HG03103 (cell line): ENCODE results near the gene EFNB2.

Source experiments
- ATAC-seq: cut with Tn5 transposase; IDR thresholded peaks from one replicate; pipeline ENCODE4 v1.9.1; 2021; ENCODE audit warnings: low read depth; ENCODE audit not compliant: unreplicated experiment

The EFNB2 gene

DNA sequence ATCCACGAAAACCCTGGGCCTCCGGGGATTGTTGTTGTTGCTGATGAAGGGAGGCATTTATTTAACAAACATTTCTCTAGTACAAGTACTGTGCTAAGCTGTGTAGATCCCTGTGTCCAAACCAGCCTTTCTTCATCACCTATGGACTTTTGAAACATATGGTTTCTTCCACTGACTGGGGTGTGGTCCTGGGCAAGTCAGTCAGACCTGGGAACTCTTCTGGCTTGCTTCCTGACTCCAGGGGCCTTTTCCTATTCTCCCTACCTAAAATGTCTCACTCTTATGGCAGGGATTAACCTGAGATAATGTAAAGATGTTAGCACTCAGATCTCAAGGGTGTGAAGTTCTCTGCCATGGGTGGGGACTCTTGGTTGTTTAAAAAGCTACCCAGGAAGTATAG, 46.8 kb downstream of the EFNB2 start:
- ATAC-seq: no peak

DNA sequence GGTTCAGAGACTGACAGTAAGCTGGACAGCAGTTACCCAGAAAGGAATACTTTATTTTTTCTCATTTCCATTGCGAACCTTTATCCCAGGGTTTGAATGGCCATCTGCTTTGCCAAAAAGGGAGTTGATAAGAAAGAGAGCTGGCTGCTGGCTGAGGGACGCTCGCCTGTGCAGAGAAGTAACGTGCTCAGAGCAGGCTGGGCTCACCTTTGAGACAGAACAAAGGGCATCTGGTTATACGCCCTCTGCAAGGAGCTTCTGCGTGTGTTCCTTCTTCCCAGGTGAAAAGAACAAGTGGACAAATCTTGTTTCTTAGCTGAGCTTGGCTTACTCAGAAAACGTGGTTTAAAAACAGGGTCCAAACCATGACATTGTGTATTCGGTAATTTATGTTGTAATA, 47.4 kb downstream of the EFNB2 start:
- no peak for ATAC-seq

DNA sequence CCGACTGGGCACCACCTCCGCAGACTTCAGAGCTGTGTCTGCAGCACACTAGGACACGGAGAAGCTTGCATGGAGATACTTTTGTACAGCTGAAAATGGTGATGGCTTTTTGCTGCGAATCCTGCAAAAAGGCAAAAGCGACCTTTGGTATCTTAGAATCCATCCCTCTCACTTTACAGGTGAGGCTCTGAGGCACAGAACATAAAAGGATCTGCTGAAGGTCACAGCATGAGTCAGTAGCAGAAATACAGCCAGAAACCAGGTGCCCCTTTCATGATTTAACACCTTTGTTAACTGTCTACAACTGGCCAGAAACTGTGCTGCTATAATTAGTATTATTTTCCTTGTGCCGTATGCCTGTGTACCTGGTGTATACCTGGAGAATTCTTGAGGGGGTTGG, 48.3 kb downstream of the EFNB2 start:
- no peak for ATAC-seq

DNA sequence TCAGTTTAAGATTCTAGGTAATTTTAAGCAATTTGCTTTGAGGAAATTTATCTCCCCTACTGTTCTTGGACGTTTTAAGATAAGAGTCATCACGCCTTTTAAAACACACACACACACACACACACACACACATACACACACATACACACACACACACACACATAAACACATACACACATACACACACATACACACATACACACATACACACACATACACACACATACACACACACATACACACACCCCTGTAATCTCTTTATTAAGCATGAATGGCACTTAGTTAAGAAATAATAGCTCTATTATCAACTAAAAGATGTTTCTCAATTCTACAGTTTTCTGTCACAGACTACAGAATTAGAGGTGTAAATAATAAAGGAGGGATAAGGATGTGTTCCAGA, 49.2 kb downstream of the EFNB2 start:
- no peak for ATAC-seq

DNA sequence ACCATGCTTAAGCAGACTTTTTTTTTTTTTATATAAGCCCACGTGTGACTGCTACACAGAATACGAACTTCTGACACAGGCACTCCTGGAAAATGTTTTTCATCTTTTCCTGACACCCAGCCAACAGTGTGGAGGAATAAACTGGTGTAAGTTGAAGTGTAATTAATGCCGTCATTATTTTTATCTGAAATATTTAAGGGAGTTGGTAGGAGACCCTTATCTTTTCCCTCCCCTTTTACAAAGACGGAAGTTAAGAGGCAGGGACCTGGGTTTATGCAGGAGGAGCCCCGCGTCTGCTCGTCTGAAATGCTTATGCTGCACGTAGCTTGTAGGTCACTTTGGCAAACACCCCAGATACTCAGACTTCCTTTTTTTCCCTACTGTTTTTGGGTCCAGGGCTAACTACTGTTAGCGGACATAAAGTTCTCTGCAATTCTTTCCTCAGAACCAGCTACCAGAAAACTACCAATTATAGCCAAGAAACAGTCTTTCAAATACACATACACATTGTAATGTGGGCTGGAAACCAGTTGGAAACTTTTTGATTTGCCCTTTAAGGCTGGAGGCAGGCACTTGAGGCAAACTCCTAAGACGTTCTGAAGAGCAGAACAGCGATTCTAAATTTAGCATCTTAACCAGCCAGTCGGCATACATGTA, 50.8 kb downstream of the EFNB2 start:
- ATAC-seq: no peak

DNA sequence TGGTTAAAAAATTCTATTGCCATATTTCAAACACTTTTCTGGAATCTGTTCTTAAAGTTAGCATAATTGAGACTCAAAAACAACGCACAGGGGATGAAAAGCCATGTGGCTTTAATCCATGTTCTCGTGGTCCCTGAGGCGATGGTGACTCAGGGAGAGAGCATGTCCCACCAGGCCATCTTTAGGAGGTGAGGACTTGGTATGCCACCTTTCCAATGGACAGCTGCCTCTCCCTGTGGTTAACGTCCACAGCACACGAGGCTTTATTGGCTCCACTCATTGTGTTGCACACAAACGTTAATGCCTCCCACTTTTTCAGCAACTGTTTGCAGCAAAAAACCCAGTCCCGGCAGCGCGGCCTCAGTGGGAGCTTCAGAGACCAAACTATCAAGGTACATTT, 51.4 kb downstream of the EFNB2 start:
- no peak for ATAC-seq

DNA sequence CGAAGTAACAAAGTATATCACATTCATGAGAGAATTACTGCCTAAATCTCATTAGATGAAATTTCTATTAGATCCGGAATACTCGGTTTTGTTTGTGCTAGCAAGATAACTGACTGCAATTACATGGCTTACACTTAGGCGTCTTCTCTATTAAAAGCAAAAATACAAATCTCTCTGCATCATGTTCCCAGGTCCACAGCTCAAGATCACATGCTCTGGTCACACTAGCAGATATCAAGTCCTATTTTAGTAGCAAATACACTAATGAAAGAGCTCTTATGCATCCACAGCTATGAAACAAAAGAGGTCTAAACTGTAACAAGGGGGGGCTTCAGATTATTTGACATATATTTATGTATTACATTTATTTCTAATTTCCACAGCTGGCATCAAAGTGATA, 53.5 kb downstream of the EFNB2 start:
- ATAC-seq: no peak

DNA sequence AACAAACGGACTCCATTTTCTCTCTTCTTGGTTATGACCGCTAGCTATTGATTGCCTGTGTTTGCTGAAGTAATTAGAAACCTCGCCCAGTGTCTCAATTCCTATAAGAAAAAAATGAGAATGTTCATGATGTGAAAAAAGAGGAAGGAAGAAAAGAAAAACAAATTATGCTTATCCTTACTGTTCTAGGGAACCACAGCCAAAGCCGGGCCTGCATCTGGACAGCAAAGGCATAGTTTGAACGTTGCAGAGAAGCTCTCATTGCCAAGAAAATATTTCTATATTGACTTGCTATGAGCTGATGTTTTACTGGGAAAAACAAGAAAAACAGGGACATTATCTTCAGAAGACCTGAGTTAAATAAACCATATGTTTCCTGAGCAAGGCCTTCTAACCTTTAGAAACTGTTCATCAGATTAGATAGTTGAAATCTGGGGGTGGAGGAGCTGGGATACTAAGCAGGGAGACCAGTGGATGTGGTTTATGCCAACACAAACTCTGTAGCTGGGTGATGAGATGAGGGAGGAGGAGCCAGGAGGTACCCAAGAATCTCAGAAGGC, 55.0 kb downstream of the EFNB2 start:
- ATAC-seq: no peak

DNA sequence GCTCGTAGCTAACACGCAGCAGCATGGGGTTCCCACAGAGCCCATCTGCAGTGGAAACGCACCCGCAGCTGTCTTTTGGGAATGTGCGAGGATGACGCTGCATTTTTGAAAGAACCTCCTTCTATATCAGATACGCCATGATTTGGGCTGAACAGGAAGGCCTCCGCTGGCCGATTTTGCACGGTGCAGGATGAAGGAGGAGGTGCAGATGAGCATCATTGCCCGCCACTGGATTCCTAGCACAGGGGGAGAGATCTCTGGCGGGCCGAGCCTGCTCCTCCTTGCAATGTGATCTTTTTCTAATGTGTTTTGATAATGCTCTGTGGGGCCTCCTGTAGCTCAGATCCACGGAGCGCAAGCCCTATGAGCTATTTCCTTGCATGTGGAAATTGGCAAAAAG, 55.5 kb downstream of the EFNB2 start:
- no peak for ATAC-seq

DNA sequence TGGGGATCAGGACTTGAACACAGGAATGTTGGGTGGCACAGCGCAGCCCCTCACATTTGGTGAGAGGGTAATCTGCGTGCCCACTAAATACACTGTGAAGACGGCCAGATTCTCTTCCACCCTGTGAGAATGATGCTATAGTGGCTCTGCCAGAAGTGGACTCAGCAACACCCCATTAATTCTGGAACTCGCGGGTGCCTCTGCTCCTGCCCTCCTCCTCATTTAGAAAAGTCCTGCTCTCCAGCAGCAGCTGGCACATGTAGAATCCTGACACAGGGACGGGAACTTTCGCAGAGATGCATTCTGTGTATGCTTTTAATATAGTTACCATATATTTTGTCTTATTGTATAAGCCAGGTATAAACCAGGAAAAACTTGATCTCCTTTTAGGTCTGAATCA, 57.3 kb downstream of the EFNB2 start:
- no peak for ATAC-seq

DNA sequence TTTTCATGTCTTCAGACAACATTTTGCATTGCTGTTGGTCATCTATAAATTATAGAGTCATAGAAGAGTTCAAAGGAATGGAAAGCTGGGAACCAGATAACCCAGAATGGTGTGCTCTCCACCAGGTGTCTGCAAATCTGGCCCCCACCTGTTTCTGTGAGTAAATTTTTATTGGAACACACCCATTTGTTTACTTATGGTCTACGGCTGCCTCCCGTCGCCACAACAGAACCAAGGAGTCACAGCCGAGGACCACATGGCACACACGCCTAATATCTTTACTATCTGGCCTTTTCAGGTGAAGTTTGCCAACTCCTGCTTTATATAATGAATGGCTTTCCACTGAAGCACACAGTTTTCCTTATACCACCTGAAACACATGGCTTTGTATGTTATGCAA, 58.2 kb downstream of the EFNB2 start:
- no peak for ATAC-seq

DNA sequence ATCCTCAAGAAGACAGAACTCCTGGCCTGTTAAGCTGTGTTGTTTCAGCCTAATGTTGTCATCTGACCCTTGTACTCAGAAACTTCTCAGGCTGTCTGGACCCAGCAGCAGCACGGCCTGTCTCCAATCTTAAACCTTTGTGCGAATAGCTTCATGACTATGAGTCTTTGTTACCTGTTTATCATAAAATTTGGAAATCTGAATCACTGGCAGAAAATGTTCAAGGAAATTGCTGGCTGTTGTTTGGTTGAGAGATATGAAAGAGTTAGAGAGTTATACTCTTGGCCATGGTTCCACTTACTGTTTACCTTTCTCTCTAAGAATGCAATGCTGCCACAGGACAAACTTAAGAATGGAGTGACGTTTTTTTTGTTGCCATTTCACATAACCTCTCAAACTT, 59.6 kb downstream of the EFNB2 start:
- no peak for ATAC-seq

DNA sequence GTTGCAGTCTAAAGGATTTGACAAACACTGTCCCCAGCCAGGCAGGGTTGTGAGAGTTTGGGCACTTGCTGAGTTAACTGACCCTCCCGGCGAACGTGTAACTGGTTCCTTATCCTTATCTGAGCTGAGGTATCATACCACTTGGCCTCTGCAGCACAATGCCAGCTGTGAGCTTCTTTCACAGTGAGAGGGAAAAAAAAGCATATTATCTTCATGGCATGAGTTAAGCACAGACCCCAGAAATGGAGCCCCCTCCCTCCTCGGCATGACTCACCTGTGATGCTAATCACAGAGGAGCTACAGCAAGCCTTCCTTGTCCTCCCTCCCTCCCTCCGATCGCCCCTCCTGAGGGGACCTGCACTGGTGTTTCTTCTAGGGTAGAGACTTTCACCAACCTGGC, 60.5 kb downstream of the EFNB2 start:
- no peak for ATAC-seq

DNA sequence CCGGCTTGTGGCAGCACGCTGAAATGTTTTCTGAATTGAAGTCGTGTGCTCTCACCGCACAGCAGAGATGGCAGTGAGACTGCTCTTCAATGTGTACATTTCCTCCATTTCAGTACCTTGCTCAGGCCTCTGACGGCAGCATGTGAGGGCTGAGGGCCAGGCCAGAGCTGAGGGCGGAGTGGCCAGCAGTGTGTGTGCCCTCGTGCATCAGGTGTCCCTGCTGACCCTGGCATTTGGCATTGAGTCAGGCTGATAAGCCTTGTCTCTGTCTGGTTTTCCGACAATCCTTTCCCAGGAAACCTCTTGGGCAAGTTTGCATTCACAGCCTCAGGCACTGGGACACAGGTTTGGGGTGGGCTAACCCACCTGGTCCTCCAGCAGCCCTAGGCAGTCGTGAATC, 62.3 kb downstream of the EFNB2 start:
- no peak for ATAC-seq

DNA sequence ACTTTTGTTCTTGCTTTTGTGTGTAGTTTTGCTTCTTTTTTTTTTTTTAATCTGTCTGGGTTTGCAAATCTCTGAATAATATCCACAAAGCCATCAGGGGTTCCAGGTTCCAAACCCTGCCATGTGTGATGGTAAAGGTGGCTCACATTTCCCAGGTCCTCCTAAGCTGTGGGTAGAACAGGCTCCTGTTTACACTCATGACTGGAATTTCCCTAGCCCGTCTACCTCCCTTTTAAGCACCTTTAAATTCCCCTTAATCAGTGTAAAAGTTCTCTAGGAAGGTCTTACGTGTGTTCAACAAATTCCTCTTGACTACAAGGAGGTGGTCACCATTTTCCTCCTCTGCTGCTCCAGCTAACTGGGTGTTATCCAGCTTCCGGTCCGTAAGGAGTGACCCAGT, 62.8 kb downstream of the EFNB2 start:
- ATAC-seq: no peak

DNA sequence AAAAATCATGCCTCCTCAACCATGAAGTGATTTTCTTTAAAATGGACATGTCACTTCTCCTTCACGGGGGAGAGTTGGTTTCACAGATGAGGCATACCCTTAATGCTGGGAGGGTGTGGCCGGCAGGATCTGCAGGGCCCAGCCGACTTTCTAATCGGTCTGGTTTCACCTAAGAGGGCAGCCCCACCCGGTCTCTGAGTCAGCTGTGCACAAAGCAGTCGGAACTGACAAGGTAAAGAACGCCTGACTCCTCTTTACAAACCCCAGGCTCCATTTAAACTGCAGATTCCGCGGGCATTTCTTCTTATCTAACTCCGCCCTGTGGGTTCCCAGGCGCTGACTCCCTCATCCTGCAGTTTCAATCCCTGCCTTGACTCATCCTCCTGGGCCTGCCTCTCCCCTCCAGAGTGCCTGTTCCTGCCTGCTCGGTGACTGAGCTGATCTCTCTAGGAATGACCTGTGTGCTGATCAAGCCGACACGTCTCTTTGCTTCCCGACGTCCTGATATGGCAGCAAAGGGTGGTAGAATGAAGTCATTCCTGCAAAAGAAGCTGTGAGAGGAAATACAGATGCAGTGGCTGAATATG, 63.4 kb downstream of the EFNB2 start:
- ATAC-seq: peak; percentile 95

DNA sequence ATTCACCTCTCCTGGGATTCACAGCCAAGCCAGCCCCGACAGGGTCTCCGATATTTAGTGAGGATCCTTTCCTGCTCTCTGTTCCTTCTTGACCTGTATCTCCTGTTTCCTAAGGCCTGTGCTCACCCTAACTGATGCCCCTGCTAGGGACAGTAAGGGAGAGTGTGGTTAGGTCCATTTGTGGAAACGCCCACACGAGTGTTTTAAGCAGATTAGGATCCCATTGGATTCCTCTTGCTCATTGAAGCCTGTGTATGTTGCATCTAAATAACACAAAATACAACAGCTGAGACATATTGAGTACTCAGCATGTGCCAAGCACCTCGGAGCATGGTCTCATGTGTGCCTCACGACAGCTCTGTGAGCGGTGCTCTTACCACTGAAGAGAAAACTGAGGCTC, 64.9 kb downstream of the EFNB2 start:
- no peak for ATAC-seq

DNA sequence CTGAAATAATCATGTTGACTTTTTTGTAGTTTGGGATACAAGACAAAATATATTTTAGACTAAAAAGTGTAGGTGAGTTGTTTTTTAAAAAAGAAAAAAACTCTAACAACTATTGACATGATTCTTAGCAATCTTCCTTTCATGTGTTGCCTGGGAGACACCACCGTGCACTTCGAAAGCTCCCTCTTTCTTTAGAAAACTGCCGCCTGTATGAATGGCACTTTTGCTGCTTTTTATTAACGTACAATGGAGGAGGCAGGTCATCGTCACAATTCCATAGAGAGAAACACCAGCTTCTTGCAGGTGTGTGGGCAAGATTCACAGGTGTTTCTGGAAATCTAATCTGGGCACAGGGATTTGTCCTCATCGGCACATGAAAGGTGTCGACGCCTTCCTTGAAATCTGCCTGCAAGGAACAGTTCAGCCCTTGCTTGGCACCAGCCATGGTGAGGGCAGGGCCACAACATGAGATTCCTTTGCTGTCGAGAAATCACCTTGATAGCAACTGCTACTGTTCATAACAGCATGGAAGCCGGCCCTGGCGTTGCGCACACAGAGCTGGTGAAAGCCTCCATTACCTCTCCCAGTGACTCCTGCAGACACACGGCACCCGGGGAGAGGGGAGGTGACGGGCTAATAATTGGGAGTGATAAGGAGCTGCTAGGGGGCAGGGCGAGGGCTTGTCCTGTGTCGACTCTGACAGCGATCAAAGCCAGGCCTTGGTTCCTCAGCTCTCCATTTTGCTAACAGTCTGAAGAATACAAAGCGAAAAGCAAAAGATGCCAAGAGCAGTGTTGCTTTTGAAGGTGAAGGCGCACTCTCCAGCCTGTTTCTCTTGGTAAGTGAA, 66.5 kb downstream of the EFNB2 start:
- ATAC-seq: no peak

DNA sequence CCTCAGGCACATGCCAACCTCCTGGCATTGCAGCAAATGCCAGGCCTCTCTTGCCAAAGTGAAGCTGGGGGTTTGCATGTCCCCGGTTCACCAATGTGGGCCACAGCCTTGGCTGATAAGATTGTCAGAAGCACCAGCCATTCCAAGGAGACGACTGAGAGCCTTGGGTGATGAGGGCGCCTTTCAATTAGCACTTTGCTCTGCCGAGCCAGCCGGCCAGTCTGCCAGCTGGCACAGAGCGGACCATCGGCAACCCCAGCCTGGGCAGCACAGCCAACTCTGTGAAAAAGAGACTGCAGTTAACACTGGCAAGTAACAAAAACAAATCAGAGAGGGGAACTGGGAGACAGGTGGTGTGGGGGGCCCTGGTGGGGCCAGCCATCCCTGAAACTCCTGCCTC, 67.3 kb downstream of the EFNB2 start:
- ATAC-seq: no peak

DNA sequence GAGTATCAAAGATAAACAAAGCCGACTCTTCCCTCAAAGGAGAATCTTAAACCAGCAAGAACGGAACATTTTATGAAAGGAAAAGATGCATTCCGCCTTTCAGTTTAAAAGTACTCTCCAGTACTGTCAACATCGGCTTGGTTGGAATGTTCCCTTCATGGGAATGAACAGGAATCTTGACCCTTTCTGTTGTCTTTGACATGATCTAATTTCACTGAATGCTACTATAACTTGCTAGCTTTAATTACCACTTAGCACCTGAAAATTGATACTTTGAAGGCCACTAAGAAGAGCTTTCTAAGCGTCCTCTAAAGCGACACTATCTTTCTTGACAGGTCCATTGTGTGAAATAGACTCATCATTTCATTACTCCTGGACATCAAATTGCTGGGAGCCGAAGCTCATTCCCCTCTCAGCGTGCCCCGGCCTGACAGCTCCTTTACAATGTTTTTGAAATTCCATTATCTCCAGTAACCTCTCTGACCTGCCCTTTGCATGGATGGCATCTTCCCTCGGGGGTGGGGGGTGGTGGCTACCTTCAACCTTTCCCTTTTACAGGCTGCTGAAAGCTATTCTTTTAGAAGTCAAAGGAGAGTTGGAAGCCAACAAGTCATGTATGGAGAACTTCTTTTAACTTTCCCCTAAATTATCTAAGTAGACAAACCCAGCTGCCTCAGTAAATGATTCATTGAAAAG, 67.9 kb downstream of the EFNB2 start:
- ATAC-seq: no peak
